AG09319 (cell line): Measurements from ENCODE around the gene MYO7A.

Experiments used
- DNase-seq: peaks from one replicate; pipeline ENCODE4 v3.0.0-alpha.2; 2010; ENCODE audit warnings: low read depth; ENCODE audit errors: extremely low read depth
- CTCF ChIP-seq: IDR thresholded peaks from 2 replicates; pipeline ENCODE4 v1.5.1; 2011; ENCODE audit warnings: low read depth, mild to moderate bottlenecking, inconsistent platforms, low read length, moderate library complexity

The MYO7A gene

GRCh38 chr11:77139201-77139600, 11.2 kb downstream of the MYO7A start:
- TF ChIP-seq CTCF = no peak
- no peak for DNase-seq

DNA sequence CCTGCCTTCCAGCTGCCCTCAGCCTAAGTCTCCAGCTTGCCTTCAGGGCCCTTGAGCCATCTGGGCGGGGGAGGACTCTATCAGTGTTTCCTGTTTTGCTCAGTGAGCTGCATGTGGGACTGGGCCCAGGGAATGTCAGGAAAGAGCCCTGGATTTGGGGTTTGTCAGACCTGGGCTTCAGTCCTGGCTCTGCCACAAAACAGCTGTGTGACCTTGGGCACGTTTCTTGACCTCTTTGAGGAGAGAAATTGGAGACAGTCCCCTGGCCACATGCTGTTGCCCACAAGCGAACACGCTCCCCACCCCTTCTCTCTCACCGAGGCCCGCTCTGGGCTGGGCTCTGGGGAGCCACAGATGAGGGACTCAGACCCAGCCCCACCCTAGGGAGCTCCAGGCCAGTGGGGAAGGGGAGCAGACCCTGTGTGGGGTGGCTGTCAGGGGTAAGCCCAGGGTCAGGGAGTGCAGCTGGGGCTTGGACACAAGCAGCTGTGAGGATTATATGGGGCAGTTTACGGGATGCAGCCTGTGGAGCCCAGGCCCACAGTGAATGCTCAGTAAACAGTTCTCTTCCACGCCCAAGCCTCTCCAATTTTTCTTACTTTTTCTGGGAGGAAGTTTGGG, 12.3 kb downstream of the MYO7A start:
- TF ChIP-seq CTCF = no peak

GRCh38 chr11:77141034-77141433, 13.0 kb downstream of the MYO7A start:
- no peak for TF ChIP-seq CTCF
- DNase-seq = no peak

More for the DNA sequence above, 12.3 kb downstream of the MYO7A start:
- DNase-seq = no peak

DNA sequence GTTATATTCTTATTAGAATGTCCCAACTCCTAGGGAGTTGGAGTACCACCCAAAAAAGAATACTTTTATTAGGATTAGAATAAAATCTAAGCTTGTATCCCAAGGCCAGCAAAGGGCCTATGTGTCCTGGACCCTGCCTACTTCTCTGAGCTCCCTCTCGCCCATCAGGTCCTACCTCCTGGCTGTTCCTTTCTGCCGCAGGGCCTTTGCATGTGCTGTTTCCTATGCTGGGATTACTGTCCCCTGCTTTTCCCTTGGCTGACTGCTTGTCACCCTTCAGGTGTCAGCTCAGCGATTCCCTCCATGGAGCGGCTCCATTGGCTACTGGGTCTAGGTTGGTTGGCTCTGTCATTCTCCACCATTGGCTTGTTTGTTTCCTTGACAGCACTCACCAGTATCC, 13.4 kb downstream of the MYO7A start:
- DNase-seq = no peak
- no peak for TF ChIP-seq CTCF

DNA sequence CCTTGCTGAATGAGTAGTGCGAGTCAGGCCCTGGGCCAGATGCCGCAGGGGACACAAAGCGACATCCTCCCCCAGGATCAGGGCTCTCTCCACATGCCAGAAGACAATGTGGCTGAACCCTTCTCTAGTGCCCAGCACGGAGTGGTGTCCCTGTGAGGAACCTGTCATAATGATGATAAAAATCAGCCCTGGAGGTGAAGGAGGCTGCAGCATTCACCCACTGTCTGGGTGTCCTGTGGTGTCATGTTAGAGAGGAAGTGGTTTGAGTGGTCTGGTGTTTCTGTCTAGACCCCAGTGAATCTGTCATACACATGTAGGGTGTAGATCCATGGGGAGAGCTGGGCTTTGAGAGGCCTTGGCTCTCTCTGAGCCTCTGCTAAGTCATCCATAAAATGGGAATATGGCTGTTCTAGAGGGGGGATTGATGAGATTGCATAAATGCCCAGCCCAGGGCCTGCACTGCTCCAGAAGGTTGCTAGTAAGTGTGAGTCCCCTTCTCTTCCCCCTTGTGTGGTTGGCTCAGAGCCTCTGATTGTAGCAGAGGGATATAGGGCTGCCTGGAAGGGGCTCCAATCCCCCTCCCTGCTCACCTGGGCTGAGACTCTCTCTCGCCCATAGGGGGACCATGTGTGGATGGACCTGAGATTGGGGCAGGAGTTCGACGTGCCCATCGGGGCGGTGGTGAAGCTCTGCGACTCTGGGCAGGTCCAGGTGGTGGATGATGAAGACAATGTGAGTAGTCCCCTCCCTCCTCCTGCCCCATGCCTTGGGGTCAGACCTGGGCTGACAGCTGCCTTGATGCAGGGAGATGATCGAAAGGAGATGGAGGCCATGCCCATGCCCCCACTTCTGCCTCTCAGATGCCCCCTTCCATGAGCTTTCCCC, 14.3 kb downstream of the MYO7A start:
- no peak for DNase-seq
- no peak for TF ChIP-seq CTCF

- no peak for DNase-seq
- TF ChIP-seq CTCF = no peak
Measured at GRCh38 chr11:77143405-77144020, 15.5 kb downstream of the MYO7A start.

GRCh38 chr11:77144196-77144856, 16.3 kb downstream of the MYO7A start:
- DNase-seq = no peak
- no peak for TF ChIP-seq CTCF
